Subcutaneous abdominal adipose tissue (tissue), 5 donors: Measurements from ENCODE around the gene RTN4.

Source experiments
- H3K27ac ChIP-seq: one replicate; pipeline ENCODE4 v1.7.0; 2013; ENCODE audit warnings: low read depth, mild to moderate bottlenecking, inconsistent platforms, low read length, moderate library complexity
- H3K27me3 ChIP-seq, 5 donors: one replicate each; pipeline ENCODE4 v1.7.0; 2013; ENCODE audit warnings: low read length in 5 of 5, inconsistent platforms in 1 of 5; ENCODE audit not compliant: control insufficient read depth in 5 of 5, insufficient read depth in 4 of 5
- H3K36me3 ChIP-seq, 5 donors: one replicate each; pipeline ENCODE4 v1.7.0; 2013; ENCODE audit warnings: low read length in 5 of 5; ENCODE audit not compliant: control insufficient read depth in 5 of 5, insufficient read depth in 5 of 5
- H3K4me1 ChIP-seq, 5 donors: one replicate each; pipeline ENCODE4 v1.7.0; 2013; ENCODE audit warnings: low read length in 5 of 5, mild to moderate bottlenecking in 3 of 5, moderate library complexity in 1 of 5; ENCODE audit not compliant: control insufficient read depth in 5 of 5, insufficient read depth in 5 of 5
- H3K4me3 ChIP-seq, 5 donors: one replicate each; pipeline ENCODE4 v1.7.0; 2013; ENCODE audit warnings: low read length in 5 of 5, low read depth in 1 of 5
- H3K9ac ChIP-seq, 5 donors: one replicate each; pipeline ENCODE4 v1.7.0; 2013; ENCODE audit warnings: low read length in 5 of 5, mild to moderate bottlenecking in 4 of 5, moderate library complexity in 3 of 5
- H3K9me3 ChIP-seq, 5 donors: one replicate each; pipeline ENCODE4 v1.7.0; 2013; ENCODE audit warnings: low read length in 5 of 5; ENCODE audit not compliant: control insufficient read depth in 5 of 5
- donor health status: healthy.
- donor health status: healthy.
- donor health status: healthy.
- donor health status: healthy.
- donor health status: healthy.

Gene RTN4

GRCh38 chr2:54975598-54976492, 74.4 kb downstream of the RTN4 start:
- Histone ChIP-seq H3K27ac (peak overlapping the region; percentile 26), H3K4me1 (peaks cover 2 to 58% (median 40%) of the 10 kb centered on the region in 5 donors), H3K4me3 (no peak overlapping the region), H3K9ac (peak overlapping the region in 1 of 5 donors; percentile 18), H3K9me3 (no peaks in the 10 kb centered on the region), H3K36me3 (peaks cover 19 to 40% (median 30%) of the 10 kb centered on the region in 5 donors), H3K27me3 (no peaks in the 10 kb centered on the region)

GRCh38 chr2:54975175-54975574, 75.1 kb downstream of the RTN4 start:
- peak overlapping the region; percentile 26 for H3K27ac ChIP-seq
- no peaks in the 10 kb centered on the region for H3K27me3 ChIP-seq
- H3K36me3 ChIP-seq = peaks cover 25 to 36% (median 33%) of the 10 kb centered on the region in 5 donors
- peaks cover 2 to 52% (median 35%) of the 10 kb centered on the region in 5 donors for H3K4me1 ChIP-seq
- no peak overlapping the region for H3K9ac ChIP-seq
- no peak overlapping the region for H3K4me3 ChIP-seq
- no peaks in the 10 kb centered on the region for H3K9me3 ChIP-seq

GRCh38 chr2:54969940-54970338, 80.3 kb downstream of the RTN4 start:
- Histone ChIP-seq H3K9me3 (no peaks in the 10 kb centered on the region), H3K36me3 (peaks cover 36 to 68% (median 49%) of the 10 kb centered on the region in 5 donors), H3K27me3 (no peaks in the 10 kb centered on the region), H3K27ac (no peak overlapping the region), H3K9ac (no peak overlapping the region), H3K4me1 (peaks cover 6 to 27% (median 18%) of the 10 kb centered on the region in 5 donors), H3K4me3 (no peak overlapping the region)

GRCh38 chr2:54969295-54969939, 80.8 kb downstream of the RTN4 start:
- H3K36me3 ChIP-seq = peaks cover 36 to 68% (median 49%) of the 10 kb centered on the region in 5 donors
- no peak overlapping the region for H3K4me3 ChIP-seq
- H3K27ac ChIP-seq = no peak overlapping the region
- H3K9me3 ChIP-seq = no peaks in the 10 kb centered on the region
- no peak overlapping the region for H3K9ac ChIP-seq
- H3K4me1 ChIP-seq = peaks cover 5 to 27% (median 18%) of the 10 kb centered on the region in 5 donors
- no peaks in the 10 kb centered on the region for H3K27me3 ChIP-seq

GRCh38 chr2:54968561-54969218, 81.6 kb downstream of the RTN4 start:
- Histone ChIP-seq H3K9ac (no peak overlapping the region), H3K27ac (no peak overlapping the region), H3K36me3 (peaks cover 32 to 68% (median 45%) of the 10 kb centered on the region in 5 donors)

GRCh38 chr2:54967759-54968365, 82.4 kb downstream of the RTN4 start:
- Histone ChIP-seq H3K36me3 (peaks cover 25 to 61% (median 41%) of the 10 kb centered on the region in 5 donors), H3K4me1 (peaks cover 5 to 27% (median 18%) of the 10 kb centered on the region in 5 donors), H3K27me3 (no peaks in the 10 kb centered on the region), H3K4me3 (no peak overlapping the region), H3K9me3 (no peaks in the 10 kb centered on the region), H3K27ac (no peak overlapping the region), H3K9ac (no peak overlapping the region)

More at GRCh38 chr2:54968561-54969218, 81.6 kb downstream of the RTN4 start:
- no peaks in the 10 kb centered on the region for H3K27me3 ChIP-seq
- peaks cover 5 to 27% (median 18%) of the 10 kb centered on the region in 5 donors for H3K4me1 ChIP-seq
- H3K4me3 ChIP-seq = no peak overlapping the region
- H3K9me3 ChIP-seq = no peaks in the 10 kb centered on the region

GRCh38 chr2:54967269-54967668, 83.0 kb downstream of the RTN4 start:
- Histone ChIP-seq H3K27ac (no peak overlapping the region), H3K9ac (no peak overlapping the region), H3K4me1 (peaks cover 5 to 27% (median 18%) of the 10 kb centered on the region in 5 donors), H3K4me3 (no peak overlapping the region), H3K27me3 (no peaks in the 10 kb centered on the region), H3K9me3 (no peaks in the 10 kb centered on the region), H3K36me3 (peaks cover 19 to 57% (median 38%) of the 10 kb centered on the region in 5 donors)

GRCh38 chr2:54966837-54967236, 83.4 kb downstream of the RTN4 start:
- Histone ChIP-seq H3K27me3 (no peaks in the 10 kb centered on the region), H3K9ac (no peak overlapping the region), H3K4me1 (peaks cover 5 to 27% (median 16%) of the 10 kb centered on the region in 5 donors), H3K36me3 (peaks cover 14 to 53% (median 37%) of the 10 kb centered on the region in 5 donors), H3K9me3 (no peaks in the 10 kb centered on the region), H3K27ac (no peak overlapping the region), H3K4me3 (no peak overlapping the region)

GRCh38 chr2:54966165-54966832, 84.0 kb downstream of the RTN4 start:
- peaks cover 9 to 48% (median 32%) of the 10 kb centered on the region in 5 donors for H3K36me3 ChIP-seq
- no peaks in the 10 kb centered on the region for H3K27me3 ChIP-seq
- no peaks in the 10 kb centered on the region for H3K9me3 ChIP-seq
- H3K9ac ChIP-seq = no peak overlapping the region
- H3K4me1 ChIP-seq = peaks cover 5 to 27% (median 16%) of the 10 kb centered on the region in 5 donors
- no peak overlapping the region for H3K4me3 ChIP-seq
- H3K27ac ChIP-seq = no peak overlapping the region
